Heart left ventricle (tissue), 16 donors: ENCODE results near the gene IGF1R. TPM values are rescaled to one million over a fixed set of nuclear protein-coding genes. Genes with fewer than 3 reads are reported as not detected.

Source experiments
- ATAC-seq, 4 donors: fragments of 200-7000 bp; cut with Tn5 transposase; one replicate each; pipeline ENCODE4 v1.9.1; 2020 to 2022; ENCODE audit warnings: moderate library complexity in 4 of 4, mild to moderate bottlenecking in 3 of 4, moderate number of reproducible peaks in 1 of 4
- DNase-seq, 5 donors: peaks; one replicate each; pipeline ENCODE4 v3.0.0-alpha.2; 2020
- H3K27ac ChIP-seq, 12 donors: fragments of 200-600 bp; sonication (generic) in 4 of 12; one replicate each; pipeline versions ENCODE4 v1.5.0 to v1.8.0; 2016 to 2022; ENCODE audit warnings: mild to moderate bottlenecking in 2 of 12
- H3K27me3 ChIP-seq, 9 donors: fragments of 200-600 bp; sonication (generic) in 2 of 9; one replicate each; pipeline versions ENCODE4 v1.5.1 to v1.8.0; 2016 to 2022; ENCODE audit warnings: mild to moderate bottlenecking in 3 of 9
- H3K36me3 ChIP-seq, 9 donors: fragments of 200-600 bp; sonication (generic) in 2 of 9; one replicate each; pipeline versions ENCODE4 v1.5.0 to v1.8.0; 2018 to 2022; ENCODE audit warnings: mild to moderate bottlenecking in 2 of 9
- H3K4me1 ChIP-seq, 12 donors: fragments of 200-600 bp; sonication (generic) in 4 of 12; one replicate each; pipeline versions ENCODE4 v1.5.0 to v1.8.0; 2016 to 2022; ENCODE audit warnings: mild to moderate bottlenecking in 3 of 12
- H3K4me3 ChIP-seq, 12 donors: fragments of 200-600 bp; sonication (generic) in 4 of 12; one replicate each; pipeline versions ENCODE4 v1.5.0 to v1.8.0; 2017 to 2022; ENCODE audit warnings: mild to moderate bottlenecking in 9 of 12, moderate library complexity in 4 of 12
- H3K9me3 ChIP-seq, 12 donors: fragments of 200-600 bp; sonication (generic) in 4 of 12; one replicate each; pipeline versions ENCODE4 v1.5.0 to v1.8.0; 2016 to 2022; ENCODE audit warnings: mild to moderate bottlenecking in 1 of 12
- POLR2A ChIP-seq, 2 donors: fragments of 450-650 bp; IDR thresholded peaks; one replicate each; pipeline ENCODE4 v1.6.1; 2017; ENCODE audit warnings: antibody characterized with exemption in 2 of 2, mild to moderate bottlenecking in 2 of 2, moderate library complexity in 2 of 2
- WGBS, 4 donors: extraction: QIAGEN DNeasy Blood & Tissue Kit in 2 of 4; methylation state at CpG; one replicate each; pipeline versions ENCODE4 v1.1.5 to v1.1.7; 2013 to 2018; 5-methylcytosine and 5-hydroxymethylcytosine counted together
- intact Hi-C, 10 donors: fragments of 100-400 bp; cut with DNase I; formaldehyde crosslinking; loops; one replicate each; pipeline versions ENCODE4 v1.11.1 to v1.14.2; 2022
- long read RNA-seq, 3 donors: library from polyadenylated mRNA; unstranded; transcript quantifications; one replicate each; pipeline ENCODE4 v2.0.0, GENCODE V29; 2020 to 2021
- polyA plus RNA-seq, 2 donors: library from polyadenylated mRNA; stranded (reverse); fragments of 200-250 nt; gene quantifications; one replicate each; pipeline ENCODE4 v1.2.3, GENCODE V29; 2013
- total RNA-seq, 9 donors: library from RNA; depleted of rRNA in 2 of 9; stranded (reverse); fragments of >200 nt in 2 of 9; fragmentation: NEBNext Ultra II Directional in 3 of 9; extraction: Animal tissue kit (Norgen Biotek cat#: 25700) in 3 of 9; gene quantifications; one replicate each; pipeline versions ENCODE4 v1.1.0 to v1.2.4, GENCODE V29; 2016 to 2023
- TF ChIP-seq, protein P1 (sequence below), 12 donors: fragments of 200-600 bp; sonication (generic) in 4 of 12; IDR thresholded peaks; one replicate each; pipeline versions ENCODE4 v1.5.0 to v1.8.0; 2018 to 2022; ENCODE audit warnings: antibody characterized with exemption in 12 of 12, mild to moderate bottlenecking in 5 of 12
- donor health status: ischemic (EF 13 %, LVEDD 7.1; RV severe dilation, severe dysfunction).
- donor health status: healthy with polysubstance abuse.
- donor health status: DM: no; HTN: yes; CAD: no.
- donor health status: DM: no; HTN: no; CAD: no.
- donor health status: ischemic (EF 25% LVEDD 6.9; RV normal size, moderate dysfunction).
- donor health status: ischemic (EF 25% LVEDD 5.7; RV mildly dilated, moderate dysfunction).
- donor health status: healthy.
- donor health status: DM: yes; HTN: yes; CAD: no.
- donor health status: ischemic (EF 35%, LVEDD 5.7; RV mildly dilated, moderate dysfunction).
- donor health status: nonischemic (EF 11% LVEDD 7.7; RV severe dilation, severe dysfunction).
- donor health status: DM: yes; HTN: yes; CAD: no.
- donor health status: PGD.
- donor health status: ischemic (EF 29% LVEDD 5.4; RV normal size, mild dysfunction).
- donor health status: nonischemic (EF 23%, LVEDD 6.1; RV moderate dilation, normal function).

The IGF1R gene
- 10 to 100 TPM; 26.0 to 93.1 (median 47.5) TPM for total RNA-seq
- 10 to 100 TPM in 1 of 2 donors, 1 to 10 TPM in 1; 7.4 to 12.5 TPM for polyA plus RNA-seq
- long read RNA-seq, donor 1, partial matches to known transcripts: 3 of 20 reads
- long read RNA-seq, donor 1, other reads (novel, unspliced or antisense): 17 of 20 reads
- long read RNA-seq, donor 2, partial matches to known transcripts: 3 of 13 reads
- long read RNA-seq, donor 2, other reads (novel, unspliced or antisense): 10 of 13 reads
- long read RNA-seq, donor 3, partial matches to known transcripts: 10 of 22 reads
- long read RNA-seq, donor 3, other reads (novel, unspliced or antisense): 12 of 22 reads

DNA sequence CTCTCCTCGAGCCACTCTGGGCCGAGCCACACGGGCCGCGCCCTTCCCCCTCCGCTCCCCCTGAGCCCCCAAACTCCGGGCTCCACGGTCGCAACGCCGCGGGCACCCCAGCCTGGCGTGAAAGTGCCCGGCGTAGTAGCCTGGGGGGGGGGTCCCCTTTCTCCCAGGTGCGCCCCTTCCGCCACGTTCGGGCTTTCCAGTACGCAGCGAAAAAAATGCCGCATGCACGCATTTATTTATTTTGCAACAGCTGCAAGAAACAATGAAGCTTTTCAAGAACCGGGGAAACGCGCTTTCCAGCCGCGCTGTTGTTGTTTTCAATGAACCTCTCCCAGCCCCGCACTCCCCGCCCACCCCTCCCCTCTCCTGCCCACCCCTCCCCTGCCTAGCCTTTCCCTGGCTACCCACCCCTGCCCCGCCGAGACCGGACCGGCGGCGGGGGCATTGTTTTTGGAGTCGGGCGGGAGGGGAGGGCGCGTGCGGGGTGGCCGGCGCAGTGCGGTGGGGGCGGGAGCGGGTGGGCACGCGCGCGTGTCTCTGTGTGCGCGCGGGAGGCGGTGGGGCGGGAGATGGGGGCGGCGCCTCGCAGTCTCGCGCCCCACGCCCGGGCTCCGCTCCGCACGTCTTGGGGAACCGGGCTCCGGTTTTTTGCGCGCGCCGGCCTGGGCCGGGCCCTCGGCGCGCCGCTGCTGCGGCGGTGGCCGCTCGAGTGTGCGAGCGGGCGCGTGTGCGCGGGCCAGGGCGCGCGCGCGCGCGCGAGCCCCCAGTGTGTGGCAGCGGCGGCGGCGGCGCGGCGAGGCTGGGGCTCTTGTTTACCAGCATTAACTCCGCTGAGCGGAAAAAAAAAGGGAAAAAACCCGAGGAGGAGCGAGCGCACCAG is at the start of gene IGF1R:
Gene IGF1R, plus strand, starts transcription at position 766 of the 880 bp plus-strand sequence. CDS start 1,043 bp downstream, outside the sequence.
- Histone ChIP-seq H3K4me1 (peaks cover 0 to 36% (median 19%) of the 10 kb centered on the region in 12 donors), H3K36me3 (no peaks in the 10 kb centered on the region), H3K27me3 (peaks cover 0 to 68% (median 17%) of the 10 kb centered on the region in 9 donors), H3K9me3 (no peaks in the 10 kb centered on the region), H3K27ac (peak within 1 kb of the TSS; percentile 90 to 97 (median 94)), H3K4me3 (peak within 1 kb of the TSS; percentile 68 to 93 (median 86))
- WGBS, 4 donors: 0 to 1% (median 1%) methylated on average over 19 to 106 of the region's 106 CpGs
- TF ChIP-seq, protein P1, sequence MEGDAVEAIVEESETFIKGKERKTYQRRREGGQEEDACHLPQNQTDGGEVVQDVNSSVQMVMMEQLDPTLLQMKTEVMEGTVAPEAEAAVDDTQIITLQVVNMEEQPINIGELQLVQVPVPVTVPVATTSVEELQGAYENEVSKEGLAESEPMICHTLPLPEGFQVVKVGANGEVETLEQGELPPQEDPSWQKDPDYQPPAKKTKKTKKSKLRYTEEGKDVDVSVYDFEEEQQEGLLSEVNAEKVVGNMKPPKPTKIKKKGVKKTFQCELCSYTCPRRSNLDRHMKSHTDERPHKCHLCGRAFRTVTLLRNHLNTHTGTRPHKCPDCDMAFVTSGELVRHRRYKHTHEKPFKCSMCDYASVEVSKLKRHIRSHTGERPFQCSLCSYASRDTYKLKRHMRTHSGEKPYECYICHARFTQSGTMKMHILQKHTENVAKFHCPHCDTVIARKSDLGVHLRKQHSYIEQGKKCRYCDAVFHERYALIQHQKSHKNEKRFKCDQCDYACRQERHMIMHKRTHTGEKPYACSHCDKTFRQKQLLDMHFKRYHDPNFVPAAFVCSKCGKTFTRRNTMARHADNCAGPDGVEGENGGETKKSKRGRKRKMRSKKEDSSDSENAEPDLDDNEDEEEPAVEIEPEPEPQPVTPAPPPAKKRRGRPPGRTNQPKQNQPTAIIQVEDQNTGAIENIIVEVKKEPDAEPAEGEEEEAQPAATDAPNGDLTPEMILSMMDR (IDR thresholded peaks at IDR 0.05): peak in 5 of 12 donors; percentile 2 to 44 (median 19)
- TF ChIP-seq POLR2A (IDR thresholded peaks at IDR 0.05): peak; percentile 35 to 54
- intact Hi-C loops: loop anchor here in 8 of 10 donors (1.0 to 10.0 kb wide), 11 partner anchors 123 to 428 kb away; no protein-coding TSS in a partner anchor
- ATAC-seq (peak; percentile 46 to 89 (median 76)), DNase-seq (peak; percentile 88 to 94 (median 91))

DNA sequence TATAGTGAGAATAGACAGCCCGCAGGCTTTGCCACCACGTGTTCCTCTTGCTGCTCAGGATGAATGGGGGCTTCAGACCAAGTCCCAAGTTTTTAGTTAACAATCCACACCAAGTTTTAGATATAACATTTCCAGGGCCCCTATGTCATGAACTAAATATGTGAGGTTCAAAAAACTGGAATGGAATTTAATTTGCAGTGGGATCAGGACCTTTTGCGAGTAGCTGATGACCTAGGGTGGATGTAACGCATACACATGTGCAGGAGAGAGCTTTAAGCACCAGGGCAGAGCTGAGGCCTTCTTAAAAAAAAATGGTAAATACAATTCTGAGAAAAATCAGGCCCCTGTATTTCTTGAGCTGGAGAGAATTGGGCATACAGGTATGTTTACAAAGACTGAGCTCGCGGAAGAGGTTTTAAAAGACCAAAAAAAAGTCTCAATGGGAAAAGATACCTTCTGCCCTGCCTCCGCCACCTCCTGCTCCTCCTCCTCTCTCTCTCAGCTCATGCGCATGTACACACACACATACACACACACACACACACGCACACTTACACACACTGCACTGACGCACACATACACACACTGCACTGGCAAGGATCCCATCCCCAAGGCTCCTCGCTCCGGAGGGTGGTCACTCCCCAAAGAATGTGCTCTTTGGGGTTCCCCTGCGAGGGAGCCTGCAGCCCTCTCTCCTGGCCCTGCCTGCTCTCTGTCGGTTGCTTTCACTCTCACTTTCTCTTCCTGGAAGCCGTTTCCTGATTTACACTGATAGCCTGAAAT is 48.2 kb upstream of the IGF1R start:
- peaks cover 0 to 16% (median 0%) of the 10 kb centered on the region in 12 donors for H3K4me1 ChIP-seq
- H3K9me3 ChIP-seq: no peaks in the 10 kb centered on the region
- H3K36me3 ChIP-seq: no peaks in the 10 kb centered on the region
- H3K4me3 ChIP-seq: peak overlapping the region in 10 of 12 donors; percentile 7 to 59 (median 46)
- WGBS, 4 donors: 27 to 39% (median 31%) methylated on average over 15 of the region's 15 CpGs
- H3K27me3 ChIP-seq: peaks cover 0 to 38% (median 7%) of the 10 kb centered on the region in 9 donors
- TF ChIP-seq POLR2A (IDR thresholded peaks at IDR 0.05): no peak
- DNase-seq (peak in 3 of 5 donors; percentile 24 to 38 (median 28)), ATAC-seq (peak in 3 of 4 donors; percentile 47 to 78 (median 73))
- intact Hi-C loops: loop anchor here in 1 of 10 donors (10.0 kb wide), 1 partner anchor 45 kb away; no protein-coding TSS in a partner anchor
- peak overlapping the region in 3 of 12 donors; percentile 27 to 63 (median 37) for H3K27ac ChIP-seq

- intact Hi-C loops: loop anchor here in 1 of 10 donors (10.0 kb wide), 1 partner anchor 50 kb away; no protein-coding TSS in a partner anchor
These were observed 43.4 kb upstream of the IGF1R start for GRCh38 chr15:98604983-98605382.

More at GRCh38 chr15:98604983-98605382, 43.4 kb upstream of the IGF1R start:
- H3K27me3 ChIP-seq: peaks cover 0 to 33% (median 4%) of the 10 kb centered on the region in 9 donors
- no peak overlapping the region for H3K4me3 ChIP-seq
- WGBS, 4 donors: 86 to 90% (median 88%) methylated on average over 15 of the region's 15 CpGs
- no peaks in the 10 kb centered on the region for H3K36me3 ChIP-seq
- no peak overlapping the region for H3K27ac ChIP-seq
- no peaks in the 10 kb centered on the region for H3K9me3 ChIP-seq
- peaks cover 0 to 10% (median 0%) of the 10 kb centered on the region in 12 donors for H3K4me1 ChIP-seq
- TF ChIP-seq POLR2A (IDR thresholded peaks at IDR 0.05): no peak
- TF ChIP-seq, protein P1 (IDR thresholded peaks at IDR 0.05): no peak
- peak in 1 of 4 donors; percentile 34 for ATAC-seq
- no peak for DNase-seq
